IPS-15b (cell line): ENCODE data around the gene CDT1.
A peak's percentile ranks its signal among the peaks of the same experiment; 100 is the strongest.

Experiments used
- H3K27me3 ChIP-seq: one replicate; pipeline ENCODE4 v1.6.1; 2013; ENCODE audit warnings: low read length; ENCODE audit not compliant: control insufficient read depth, insufficient read depth
- H3K36me3 ChIP-seq: one replicate; pipeline ENCODE4 v1.6.1; 2013; ENCODE audit warnings: low read length; ENCODE audit not compliant: control insufficient read depth, insufficient read depth
- H3K4me1 ChIP-seq: one replicate; pipeline ENCODE4 v1.6.1; 2013; ENCODE audit warnings: mild to moderate bottlenecking, low read length; ENCODE audit not compliant: control insufficient read depth, insufficient read depth
- H3K4me3 ChIP-seq: one replicate; pipeline ENCODE4 v1.5.1; 2013; ENCODE audit warnings: low read depth, low read length
- H3K9ac ChIP-seq: one replicate; pipeline ENCODE4 v1.6.1; 2013; ENCODE audit warnings: low read depth, mild to moderate bottlenecking, low read length
- H3K9me3 ChIP-seq: one replicate; pipeline ENCODE4 v1.6.1; 2013; ENCODE audit warnings: mild to moderate bottlenecking, low read length; ENCODE audit not compliant: control insufficient read depth, insufficient read depth

Gene CDT1

DNA sequence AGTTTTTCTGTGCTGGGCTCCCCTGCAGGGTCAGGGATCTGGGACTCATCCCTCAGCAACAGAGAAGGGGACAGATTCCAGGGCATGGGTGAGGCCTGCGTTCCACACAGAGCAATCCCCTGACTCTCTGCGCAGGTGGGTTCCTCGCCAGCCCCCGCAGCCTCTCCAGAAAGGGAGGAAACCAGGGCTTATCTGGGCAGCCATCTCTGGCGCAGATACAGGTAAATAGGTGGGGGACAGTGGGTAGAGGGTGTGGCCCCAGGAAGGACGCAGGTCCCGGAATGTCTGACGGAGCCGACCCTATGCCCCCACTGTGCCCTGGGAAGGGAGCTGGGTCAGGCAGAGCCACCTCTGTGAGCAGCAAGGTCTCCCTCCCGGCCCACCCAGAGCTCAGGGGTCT, 41.8 kb upstream of the CDT1 start:
- Histone ChIP-seq H3K9me3 (no peaks in the 10 kb centered on the region), H3K4me1 (peaks cover 3% of the 10 kb centered on the region), H3K4me3 (no peak overlapping the region), H3K9ac (no peak overlapping the region), H3K27me3 (no peaks in the 10 kb centered on the region), H3K36me3 (peaks cover 3% of the 10 kb centered on the region)

DNA sequence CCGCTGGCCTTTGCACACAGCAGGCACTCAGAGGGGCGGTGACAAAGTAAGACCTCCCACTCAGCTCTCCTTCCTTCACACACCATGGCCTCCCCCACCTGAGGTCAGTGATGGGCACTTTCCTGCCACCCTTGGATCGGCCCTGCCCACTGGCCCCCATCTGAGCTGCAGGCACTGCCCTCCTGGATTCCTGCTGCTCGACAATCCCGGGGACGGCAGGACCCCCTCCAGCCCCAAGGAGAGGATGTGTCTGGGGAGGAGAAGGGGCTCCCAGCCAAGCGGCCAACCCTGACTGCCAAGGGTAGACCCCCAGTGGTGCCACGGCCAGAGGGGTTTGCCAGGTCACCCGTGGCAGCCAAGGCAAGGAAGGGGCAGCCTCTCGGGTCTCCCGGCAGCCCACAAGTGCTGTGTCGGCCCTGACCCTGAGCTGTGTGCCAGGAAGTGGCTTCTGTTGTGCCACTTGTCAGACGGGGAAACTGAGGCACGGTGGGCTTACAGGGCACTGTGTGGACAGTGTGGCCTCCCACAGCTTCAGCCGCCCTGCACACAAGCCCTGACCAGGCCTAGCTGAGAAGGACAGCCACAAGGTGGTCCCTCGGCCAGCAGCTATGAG, 41.2 kb upstream of the CDT1 start:
- peaks cover 3% of the 10 kb centered on the region for H3K36me3 ChIP-seq
- H3K9ac ChIP-seq = no peak overlapping the region
- H3K27me3 ChIP-seq = no peaks in the 10 kb centered on the region
- peaks cover 3% of the 10 kb centered on the region for H3K4me1 ChIP-seq
- H3K4me3 ChIP-seq = no peak overlapping the region
- H3K9me3 ChIP-seq = no peaks in the 10 kb centered on the region

- Histone ChIP-seq H3K4me3 (no peak overlapping the region), H3K4me1 (peaks cover 3% of the 10 kb centered on the region), H3K9ac (no peak overlapping the region), H3K36me3 (peaks cover 3% of the 10 kb centered on the region), H3K27me3 (no peaks in the 10 kb centered on the region), H3K9me3 (no peaks in the 10 kb centered on the region)
Measured at GRCh38 chr16:88762941-88763340, 40.6 kb upstream of the CDT1 start.

DNA sequence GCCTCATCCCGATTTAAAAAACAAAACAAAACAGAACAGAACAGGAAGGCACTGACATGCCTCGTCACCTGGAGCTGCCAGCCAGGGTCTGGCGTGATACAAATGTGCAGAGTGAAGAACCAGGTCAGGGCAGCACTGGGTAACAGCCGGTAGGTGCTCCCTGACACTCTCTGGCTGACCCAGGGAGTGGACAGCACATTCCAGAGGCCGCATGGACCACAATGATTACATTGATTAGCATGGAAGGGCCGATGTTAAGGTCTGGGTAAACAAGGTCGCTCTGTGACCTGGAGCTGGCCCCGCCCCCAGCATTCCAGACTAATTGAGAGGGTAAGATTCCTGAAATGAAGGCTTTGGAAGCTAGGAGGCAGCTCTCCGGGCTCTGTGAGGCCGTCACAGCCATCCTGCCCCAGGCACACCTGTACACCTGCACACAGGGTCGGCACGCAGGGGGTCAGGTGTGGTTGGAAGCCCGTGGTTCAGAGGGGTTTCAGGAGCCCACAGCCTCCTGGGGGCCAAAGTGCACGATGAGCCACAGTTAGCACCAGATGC, 40.0 kb upstream of the CDT1 start:
- Histone ChIP-seq H3K9ac (no peak overlapping the region), H3K4me1 (peaks cover 3% of the 10 kb centered on the region), H3K9me3 (no peaks in the 10 kb centered on the region), H3K4me3 (no peak overlapping the region), H3K27me3 (no peaks in the 10 kb centered on the region), H3K36me3 (peaks cover 3% of the 10 kb centered on the region)

GRCh38 chr16:88764080-88764479, 39.5 kb upstream of the CDT1 start:
- Histone ChIP-seq H3K36me3 (peaks cover 3% of the 10 kb centered on the region), H3K4me3 (no peak overlapping the region), H3K4me1 (peaks cover 3% of the 10 kb centered on the region)

DNA sequence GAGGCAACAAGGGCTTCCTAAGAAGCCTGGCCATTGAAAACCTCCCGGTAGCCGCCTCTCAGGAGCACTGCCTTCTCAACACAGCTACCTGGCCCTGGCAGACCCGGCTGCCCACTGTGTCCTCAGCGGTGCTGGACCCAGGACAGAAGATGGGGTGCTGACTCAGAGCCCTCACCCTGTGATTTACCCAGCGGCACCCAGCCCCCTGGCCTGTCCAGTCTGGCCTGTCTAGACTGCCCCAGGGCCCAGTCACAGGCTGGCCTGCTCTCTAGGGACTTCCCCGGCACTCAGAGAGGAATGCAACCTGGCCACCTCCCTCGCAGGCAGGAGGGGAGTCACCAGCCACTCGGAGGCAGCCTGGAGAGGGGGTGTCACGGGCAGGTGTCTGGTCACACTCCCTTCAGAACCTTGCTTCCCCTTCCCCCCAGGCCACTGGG, 38.7 kb upstream of the CDT1 start:
- no peak overlapping the region for H3K4me3 ChIP-seq
- no peak overlapping the region for H3K9ac ChIP-seq
- peaks cover 3% of the 10 kb centered on the region for H3K36me3 ChIP-seq
- H3K4me1 ChIP-seq = peaks cover 6% of the 10 kb centered on the region
- H3K27me3 ChIP-seq = no peaks in the 10 kb centered on the region
- no peaks in the 10 kb centered on the region for H3K9me3 ChIP-seq

More at GRCh38 chr16:88764080-88764479, 39.5 kb upstream of the CDT1 start:
- H3K27me3 ChIP-seq = no peaks in the 10 kb centered on the region
- no peak overlapping the region for H3K9ac ChIP-seq
- no peaks in the 10 kb centered on the region for H3K9me3 ChIP-seq

GRCh38 chr16:88766975-88767374, 36.6 kb upstream of the CDT1 start:
- peaks cover 3% of the 10 kb centered on the region for H3K36me3 ChIP-seq
- no peaks in the 10 kb centered on the region for H3K27me3 ChIP-seq
- H3K9me3 ChIP-seq = no peaks in the 10 kb centered on the region
- no peak overlapping the region for H3K9ac ChIP-seq
- H3K4me3 ChIP-seq = no peak overlapping the region
- H3K4me1 ChIP-seq = peaks cover 6% of the 10 kb centered on the region

GRCh38 chr16:88767546-88768070, 36.0 kb upstream of the CDT1 start:
- no peak overlapping the region for H3K9ac ChIP-seq
- peaks cover 3% of the 10 kb centered on the region for H3K36me3 ChIP-seq
- H3K4me3 ChIP-seq = no peak overlapping the region

DNA sequence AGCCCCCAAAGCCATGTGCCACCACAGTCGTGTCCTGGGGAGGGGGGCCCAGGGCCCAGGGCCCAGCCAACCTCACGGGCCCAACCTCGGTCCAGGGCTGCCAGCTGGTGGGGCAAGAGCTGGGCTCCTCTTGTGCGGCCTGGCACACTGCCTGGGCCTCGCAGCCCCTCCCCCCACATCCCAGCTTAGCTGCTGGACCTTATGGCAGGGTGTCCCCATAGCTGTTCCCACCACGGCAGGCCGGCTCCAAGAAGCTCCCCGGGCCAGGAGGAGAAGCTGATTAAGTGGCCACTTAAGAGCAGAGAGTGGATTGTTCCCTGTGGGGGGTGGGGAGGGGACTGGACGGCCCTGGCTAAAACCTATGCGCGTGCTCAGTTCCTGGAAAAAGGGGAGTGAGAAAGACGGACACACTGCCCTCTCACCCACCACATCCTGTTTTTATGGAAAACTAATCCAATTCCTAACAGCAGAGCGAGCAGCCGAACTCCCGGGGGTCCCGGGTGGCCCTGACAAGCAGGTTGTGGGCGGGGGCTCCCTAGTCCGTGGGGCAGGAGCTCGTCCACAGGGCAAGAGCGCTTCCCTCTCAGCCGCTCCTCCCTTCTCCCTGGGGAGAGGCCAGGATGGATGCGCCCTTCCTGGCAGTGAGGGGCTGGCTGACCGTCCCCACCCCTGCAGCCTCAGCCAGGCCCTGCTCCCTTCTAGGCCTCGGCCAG, 35.4 kb upstream of the CDT1 start:
- Histone ChIP-seq H3K36me3 (peaks cover 3% of the 10 kb centered on the region), H3K9me3 (no peaks in the 10 kb centered on the region), H3K4me3 (no peak overlapping the region), H3K4me1 (peaks cover 6% of the 10 kb centered on the region), H3K9ac (no peak overlapping the region), H3K27me3 (no peaks in the 10 kb centered on the region)

More at GRCh38 chr16:88767546-88768070, 36.0 kb upstream of the CDT1 start:
- Histone ChIP-seq H3K4me1 (peaks cover 6% of the 10 kb centered on the region), H3K9me3 (no peaks in the 10 kb centered on the region), H3K27me3 (no peaks in the 10 kb centered on the region)

DNA sequence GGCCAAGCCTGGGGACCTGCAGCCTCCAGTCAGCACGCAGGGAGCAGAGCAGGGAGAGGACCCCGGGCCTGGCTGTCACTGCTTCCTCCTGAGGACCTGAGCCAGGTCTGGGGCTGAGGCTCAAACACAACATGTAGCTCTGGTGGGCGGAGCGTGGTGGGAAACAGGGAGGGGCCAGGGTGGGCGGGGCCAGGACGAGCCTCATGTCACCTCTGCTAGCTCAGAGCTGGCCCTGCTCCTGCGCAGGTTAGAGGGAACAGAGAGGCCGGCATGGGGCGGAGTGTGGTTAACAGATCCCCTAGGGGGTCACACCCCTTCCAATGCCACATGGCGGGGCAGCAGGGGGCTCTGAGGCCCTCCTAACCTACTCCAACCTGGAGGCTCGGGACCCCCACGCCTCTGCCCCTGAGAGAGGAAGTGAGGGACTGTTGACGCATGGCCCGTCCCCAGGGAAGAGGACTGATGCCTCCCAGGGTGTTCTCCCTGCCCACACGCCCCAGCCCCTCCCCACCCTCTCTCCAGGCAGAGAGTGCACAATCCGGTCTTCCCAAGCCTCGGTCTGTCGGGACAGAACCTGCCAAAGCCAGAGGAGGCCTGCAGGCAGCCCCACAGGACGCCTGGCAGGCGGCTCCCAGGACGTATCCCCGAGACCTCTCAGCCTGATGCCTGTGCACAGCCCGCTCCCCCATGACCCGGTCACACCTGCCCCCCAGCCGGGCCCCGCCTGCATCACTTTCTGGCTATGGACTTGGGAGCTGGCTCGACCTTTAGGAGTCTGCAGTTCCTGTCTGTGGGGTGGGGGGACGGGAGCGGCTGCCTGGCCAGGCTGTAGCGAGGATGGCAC, 33.8 kb upstream of the CDT1 start:
- H3K9me3 ChIP-seq = no peaks in the 10 kb centered on the region
- H3K9ac ChIP-seq = peak overlapping the region; percentile 37
- no peaks in the 10 kb centered on the region for H3K27me3 ChIP-seq
- H3K4me1 ChIP-seq = peaks cover 3% of the 10 kb centered on the region
- peak overlapping the region; percentile 16 for H3K4me3 ChIP-seq
- peaks cover 3% of the 10 kb centered on the region for H3K36me3 ChIP-seq

DNA sequence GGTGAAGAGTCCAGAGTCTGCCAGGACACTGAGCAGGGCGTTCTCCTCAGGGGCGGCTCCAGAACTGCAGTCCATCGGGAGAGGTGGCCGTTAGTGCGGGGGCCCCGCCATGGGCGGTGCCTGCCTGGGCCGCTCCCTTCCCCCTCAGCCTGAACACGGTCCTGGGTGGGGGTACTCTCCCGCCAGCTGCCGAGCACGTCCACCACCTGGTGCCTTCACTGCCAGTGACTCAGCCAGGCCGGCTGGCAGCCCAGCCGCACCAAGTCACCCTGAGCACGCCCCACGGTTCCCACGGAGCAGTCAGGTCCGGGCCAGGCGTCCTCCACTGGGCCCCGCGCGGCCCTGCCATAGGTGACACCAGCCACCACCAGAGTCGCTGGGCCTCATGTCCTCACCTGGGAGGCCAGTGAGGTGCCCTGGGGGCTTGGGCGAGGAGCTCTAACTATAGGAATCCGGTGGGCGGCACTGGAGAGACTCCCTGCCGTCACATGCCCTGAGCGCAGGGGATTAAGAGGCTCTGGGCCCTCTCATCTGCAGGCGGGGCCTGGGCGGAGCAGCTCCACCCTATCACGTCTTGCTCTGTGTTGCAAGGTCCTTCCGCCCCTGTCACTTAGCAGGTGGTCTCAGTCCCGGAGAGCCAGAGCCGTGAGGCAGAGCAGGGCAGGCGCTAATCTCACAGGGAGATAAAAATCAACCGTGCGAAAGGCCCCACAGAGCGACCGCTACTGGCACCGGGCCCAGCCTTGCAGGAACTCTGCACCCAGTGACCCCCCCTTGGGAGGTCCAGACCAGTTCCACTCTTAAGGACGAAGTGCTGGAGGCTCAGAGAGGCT, 32.9 kb upstream of the CDT1 start:
- Histone ChIP-seq H3K36me3 (peaks cover 3% of the 10 kb centered on the region), H3K27me3 (no peaks in the 10 kb centered on the region), H3K4me1 (peaks cover 3% of the 10 kb centered on the region), H3K9me3 (no peaks in the 10 kb centered on the region), H3K9ac (peak overlapping the region; percentile 37), H3K4me3 (peak overlapping the region; percentile 16)
